NAMALWA (cell line): ENCODE data around the gene MROH9.
A peak's percentile ranks its signal among the peaks of the same experiment; 100 is the strongest.
"Not testable (repeated sequence)": the region's sequence is repeated elsewhere in the genome, so short reads cannot be mapped to it uniquely, and the experiment has no call there.

Experiments used
- DNase-seq: peaks from one replicate; pipeline ENCODE4 v3.0.0-alpha.2; 2015; ENCODE audit warnings: low spot score

MROH9 gene

GRCh38 chr1:170935231-170935630 lies at the start of gene MROH9:
TSS of gene MROH9 (plus strand) at chr1:170935534. CDS start at chr1:170945557, 10,023 bp downstream.
- DNase-seq: no peak

GRCh38 chr1:170885551-170885950 lies 49.8 kb upstream of the MROH9 start:
- DNase-seq: no peak

GRCh38 chr1:170886460-170886859 lies 48.9 kb upstream of the MROH9 start:
- DNase-seq: no peak

GRCh38 chr1:170887726-170888125 lies 47.6 kb upstream of the MROH9 start:
- no peak for DNase-seq

DNA sequence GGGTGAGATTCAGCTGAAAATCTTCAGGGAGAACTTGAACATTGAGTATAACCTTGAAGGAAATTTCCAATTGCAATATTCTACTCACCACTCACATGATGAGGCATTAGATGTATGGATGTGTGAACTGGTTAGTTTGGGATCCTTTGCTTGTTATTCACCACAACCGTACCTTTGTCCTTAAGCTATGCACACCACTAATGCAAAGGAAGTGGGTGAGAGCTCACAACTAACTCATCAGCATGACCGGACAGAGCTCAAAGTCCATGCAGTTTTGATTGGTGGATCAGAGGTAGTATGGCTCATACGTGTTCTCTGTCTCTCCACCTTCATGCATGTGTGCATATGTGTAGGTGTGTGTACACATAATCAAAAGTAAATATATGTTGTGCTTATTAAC lies 43.5 kb upstream of the MROH9 start:
- no peak for DNase-seq

GRCh38 chr1:170893655-170894297 lies 41.6 kb upstream of the MROH9 start:
- no peak for DNase-seq

DNA sequence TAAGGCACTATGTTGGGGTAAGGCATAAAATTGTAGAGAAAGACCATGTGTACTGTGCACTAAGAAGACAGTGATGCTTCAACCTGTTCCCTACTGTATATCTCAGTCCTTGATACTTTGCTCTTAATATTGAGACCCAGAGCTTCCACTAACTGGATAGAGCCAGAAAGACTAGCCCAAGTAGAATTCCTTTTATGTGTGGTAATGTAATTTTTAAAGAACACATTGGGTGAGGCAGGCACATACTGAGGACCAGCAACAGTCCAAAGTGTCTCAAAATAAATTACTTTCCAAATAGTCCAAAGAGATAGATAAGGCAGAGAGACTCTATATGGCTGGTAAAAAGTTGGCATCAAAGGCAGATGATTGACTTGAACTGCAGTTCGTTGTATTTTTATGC lies 31.4 kb upstream of the MROH9 start:
- no peak for DNase-seq

DNA sequence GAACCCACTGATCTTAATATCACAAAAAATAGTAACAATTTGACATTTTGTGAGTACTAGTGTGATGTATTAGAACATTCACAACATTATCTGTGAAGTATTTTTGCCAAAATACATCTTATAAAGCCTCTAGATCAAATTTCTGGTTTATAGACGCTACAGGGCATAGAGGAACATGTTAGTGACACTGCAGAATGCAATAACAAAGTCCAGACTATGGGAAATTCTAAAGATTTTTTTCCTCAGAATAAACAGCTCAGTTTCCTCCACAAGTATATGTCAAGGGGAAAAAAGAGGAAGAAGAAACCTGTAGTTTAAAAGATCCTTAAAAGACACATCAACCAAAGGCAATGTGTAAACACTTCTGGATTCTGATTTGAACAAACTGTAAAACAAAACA lies 26.4 kb upstream of the MROH9 start:
- DNase-seq: no peak

- no peak for DNase-seq
These were observed 25.1 kb upstream of the MROH9 start for GRCh38 chr1:170910273-170910672.

- DNase-seq: no peak
These were observed 18.0 kb upstream of the MROH9 start for GRCh38 chr1:170917373-170917772.

DNA sequence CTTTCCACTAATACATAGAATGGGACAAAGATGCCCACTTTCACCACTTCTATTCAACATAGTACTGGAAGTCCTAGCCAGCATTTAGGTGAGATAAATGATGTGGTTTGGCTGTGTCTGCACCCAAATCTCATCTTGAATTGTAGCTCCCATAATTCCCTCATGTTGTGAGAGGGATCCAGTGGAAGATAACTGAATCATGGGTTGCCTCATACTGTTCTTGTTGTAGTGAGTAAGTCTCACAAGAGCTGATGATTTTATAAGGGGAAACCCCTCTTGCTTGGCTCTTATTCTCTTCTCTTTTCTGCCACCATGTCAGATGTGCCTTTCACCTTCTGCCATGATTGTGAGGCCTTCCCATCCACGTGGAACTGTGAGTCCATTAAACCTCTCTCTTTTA lies 10.7 kb upstream of the MROH9 start:
- not testable (repeated sequence) for DNase-seq

- DNase-seq: no peak
These were observed 7.1 kb upstream of the MROH9 start for GRCh38 chr1:170927955-170928840.

- no peak for DNase-seq
These were observed 5.9 kb upstream of the MROH9 start for GRCh38 chr1:170929412-170929834.

DNA sequence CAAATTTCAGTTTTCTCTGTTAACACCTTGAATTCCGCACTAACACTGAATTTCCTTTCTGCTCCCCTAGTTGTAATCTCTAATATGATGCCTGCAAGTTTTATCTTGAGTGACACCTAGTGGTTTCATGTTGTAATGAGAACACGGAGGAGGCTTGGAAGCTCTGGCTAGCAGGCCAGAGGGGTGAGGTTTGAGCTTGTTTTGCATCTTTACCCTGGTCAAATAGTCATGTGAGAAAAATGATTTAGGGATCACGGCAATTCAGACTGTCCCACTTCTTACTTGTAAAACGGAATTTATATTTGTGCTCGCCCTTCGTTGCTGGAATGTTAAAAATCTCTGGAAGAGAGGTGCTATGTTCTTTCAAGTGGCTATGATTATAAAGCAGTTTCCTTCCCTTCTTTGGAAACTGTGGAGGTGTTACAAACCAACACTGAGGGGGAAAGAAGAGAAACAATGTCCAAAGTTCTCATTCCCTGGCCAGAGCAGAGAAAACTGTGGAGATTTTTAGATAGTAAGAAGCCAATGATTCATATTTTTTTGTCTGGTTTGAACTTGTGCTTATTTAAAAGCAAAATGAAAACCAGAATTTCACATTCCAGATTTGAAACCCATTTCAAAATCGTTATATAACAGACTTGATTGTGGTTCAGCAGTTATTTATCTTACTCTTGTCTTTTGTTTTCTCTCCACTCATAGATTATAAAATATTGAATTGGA lies 5.3 kb upstream of the MROH9 start:
- DNase-seq: peak; percentile 89

DNA sequence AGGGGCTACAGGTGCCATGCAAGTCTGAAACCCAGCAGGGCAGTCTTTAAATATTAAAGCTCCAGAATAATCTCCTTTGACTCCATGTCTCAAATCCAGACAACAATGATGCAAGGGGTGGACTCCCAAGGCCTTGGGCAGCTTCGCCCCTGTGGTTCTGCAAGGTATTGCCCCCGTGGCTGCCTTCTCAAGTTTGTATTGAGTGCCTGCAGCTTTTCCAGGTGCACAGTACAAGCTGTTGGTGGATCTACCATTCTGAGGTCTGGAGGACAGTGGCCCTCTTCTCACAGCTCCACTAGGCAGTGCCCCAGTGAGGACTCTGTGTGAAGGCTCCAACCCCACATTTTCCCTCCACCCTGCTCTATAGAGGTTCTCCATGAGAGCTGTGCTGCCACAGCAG lies 3.7 kb upstream of the MROH9 start:
- peak; percentile 29 for DNase-seq

- peak; percentile 76 for DNase-seq
These were observed 3.1 kb upstream of the MROH9 start for GRCh38 chr1:170932236-170932635.

GRCh38 chr1:170938281-170938680 lies 2.9 kb downstream of the MROH9 start:
- no peak for DNase-seq

- no peak for DNase-seq
These were observed 4.1 kb downstream of the MROH9 start for GRCh38 chr1:170939476-170939875.

DNA sequence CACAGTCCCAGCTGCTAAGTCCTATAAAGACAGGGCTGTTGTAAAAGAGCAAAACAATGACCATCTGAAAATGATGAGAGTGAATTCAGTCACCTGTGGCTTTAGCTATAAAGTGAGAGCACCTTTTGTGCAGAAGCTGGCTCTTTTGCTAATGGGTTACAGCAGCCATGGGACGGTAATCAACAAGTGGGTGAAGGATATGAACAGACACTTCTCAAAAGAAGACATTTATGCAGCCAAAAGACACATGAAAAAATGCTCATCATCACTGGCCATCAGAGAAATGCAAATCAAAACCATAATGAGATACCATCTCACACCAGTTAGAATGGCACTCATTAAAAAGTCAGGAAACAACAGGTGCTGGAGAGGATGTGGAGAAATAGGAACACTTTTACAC lies 16.4 kb downstream of the MROH9 start:
- not testable (repeated sequence) for DNase-seq

- no peak for DNase-seq
These were observed 24.1 kb downstream of the MROH9 start for GRCh38 chr1:170959385-170959784.

GRCh38 chr1:170964506-170964905 lies 29.2 kb downstream of the MROH9 start:
- no peak for DNase-seq

GRCh38 chr1:170967042-170967910 lies 31.9 kb downstream of the MROH9 start:
- peak; percentile 74 for DNase-seq
